H1 (cell line): ENCODE measurements around the gene MAP2K7. TPM values are rescaled to one million over a fixed set of nuclear protein-coding genes. Genes with fewer than 3 reads are reported as not detected.

Experiments used
- CTCF ChIA-PET: fragments of 300-600 bp; sonication (Branson Sonifier 250); formaldehyde crosslinking; loops from one replicate; lab custom pipeline; 2021; ENCODE audit not compliant: partially characterized antibody; lab: Charles Lee
- POLR2A ChIA-PET: fragments of 300-600 bp; sonication (Branson Sonifier 250); formaldehyde crosslinking; loops from one replicate; lab custom pipeline; 2021; ENCODE audit warnings: inconsistent platforms; ENCODE audit not compliant: partially characterized antibody; lab: Charles Lee
- DNase-seq, 2 experiments: peaks; one replicate each; pipeline versions ENCODE4 v3.0.0 to v3.0.0-alpha.2; 2010 to 2022; ENCODE audit warnings: low spot score in 2 of 2, low read depth in 1 of 2, mixed read lengths in 1 of 2
- FAIRE-seq: peaks from 2 replicates; lab custom pipeline; 2011; peaks lifted over from hg19 to GRCh38; lab: Jason Lieb, UNC
- H2AFZ ChIP-seq: 2 replicates; pipeline ENCODE4 v1.8.1; 2012; ENCODE audit warnings: low read length, inconsistent platforms
- H2AK5ac ChIP-seq: 2 replicates; pipeline ENCODE4 v1.6.1; 2013; ENCODE audit warnings: low read depth, low read length
- H2BK120ac ChIP-seq: replicated peaks from 2 replicates; pipeline ENCODE3; 2013; ENCODE audit warnings: low read depth, low read length, inconsistent platforms
- H2BK12ac ChIP-seq: 2 replicates; pipeline ENCODE4 v1.6.1; 2013; ENCODE audit warnings: low read depth, low read length
- H2BK15ac ChIP-seq: 2 replicates; pipeline ENCODE4 v1.6.1; 2013; ENCODE audit warnings: low read length
- H2BK20ac ChIP-seq: 2 replicates; pipeline ENCODE4 v1.6.1; 2013; ENCODE audit warnings: low read length
- H2BK5ac ChIP-seq: 2 replicates; pipeline ENCODE4 v1.6.1; 2013; ENCODE audit warnings: low read depth, low read length
- H3K14ac ChIP-seq: 2 replicates; pipeline ENCODE4 v1.6.1; 2013; ENCODE audit warnings: inconsistent platforms; ENCODE audit not compliant: insufficient read length
- H3K18ac ChIP-seq: 2 replicates; pipeline ENCODE4 v1.6.1; 2013; ENCODE audit warnings: low read length; ENCODE audit errors: extremely low read depth
- H3K23ac ChIP-seq: 2 replicates; pipeline ENCODE4 v1.6.1; 2013; ENCODE audit warnings: inconsistent platforms; ENCODE audit not compliant: insufficient read length
- H3K23me2 ChIP-seq: 2 replicates; pipeline ENCODE4 v1.6.1; 2013; ENCODE audit warnings: low read depth, low read length
- H3K27ac ChIP-seq: 2 replicates; pipeline ENCODE4 v1.6.1; 2011; ENCODE audit warnings: low read depth, low read length, inconsistent platforms
- H3K27me3 ChIP-seq, 4 experiments: replicated peaks in 1 of 4; 1 replicate in 1 of 4; 2 replicates in 3 of 4; pipeline versions ENCODE4 v1.6.1 to v1.8.1; 2011 to 2013; ENCODE audit warnings: low read length in 3 of 4, mild to moderate bottlenecking in 3 of 4, inconsistent platforms in 2 of 4, mixed read lengths in 2 of 4, moderate library complexity in 1 of 4; ENCODE audit not compliant: control insufficient read depth in 3 of 4, insufficient read depth in 3 of 4; ENCODE audit errors: extremely low read depth in 1 of 4
- H3K36me3 ChIP-seq, 4 experiments: 2 replicates each; pipeline versions ENCODE4 v1.6.1 to v1.8.1; 2011 to 2013; ENCODE audit warnings: mild to moderate bottlenecking in 4 of 4, low read length in 3 of 4, moderate library complexity in 2 of 4, control low read depth in 1 of 4, inconsistent platforms in 1 of 4; ENCODE audit not compliant: insufficient read depth in 4 of 4, control insufficient read depth in 2 of 4
- H3K4ac ChIP-seq: replicated peaks from 2 replicates; pipeline ENCODE3; 2013; ENCODE audit warnings: low read length, low read depth, mixed read lengths, inconsistent platforms; ENCODE audit not compliant: insufficient read length
- H3K4me1 ChIP-seq, 4 experiments: replicated peaks in 1 of 4; 1 replicate in 1 of 4; 2 replicates in 3 of 4; pipeline versions ENCODE4 v1.6.1 to v1.8.1; 2011 to 2013; ENCODE audit warnings: low read length in 3 of 4, inconsistent platforms in 2 of 4, mixed read lengths in 1 of 4; ENCODE audit not compliant: insufficient read depth in 4 of 4, control insufficient read depth in 3 of 4
- H3K4me2 ChIP-seq, 2 experiments: 2 replicates each; pipeline versions ENCODE4 v1.6.1 to v1.8.1; 2011 to 2013; ENCODE audit warnings: low read depth in 2 of 2, low read length in 2 of 2, control low read depth in 1 of 2, inconsistent platforms in 1 of 2, mild to moderate bottlenecking in 1 of 2; ENCODE audit not compliant: insufficient read depth in 1 of 2
- H3K4me3 ChIP-seq, 4 experiments: fragments of 200-600, 300-600 bp in 1 of 4; sonication (generic), shearing (Covaris generic), sonication (Bioruptor Twin) in 1 of 4; 2 replicates each; pipeline versions ENCODE4 v1.5.1 to v1.8.1; 2011 to 2016; ENCODE audit warnings: low read length in 4 of 4, low read depth in 3 of 4, control low read depth in 2 of 4, inconsistent platforms in 2 of 4, mild to moderate bottlenecking in 2 of 4, mixed read lengths in 1 of 4, moderate library complexity in 1 of 4; ENCODE audit not compliant: insufficient read depth in 2 of 4; ENCODE audit errors: extremely low read depth in 1 of 4
- H3K56ac ChIP-seq: replicated peaks from 2 replicates; pipeline ENCODE3; 2013; ENCODE audit warnings: low read depth, mild to moderate bottlenecking, mixed read lengths, low read length, inconsistent platforms; ENCODE audit not compliant: insufficient read length
- H3K79me1 ChIP-seq: 2 replicates; pipeline ENCODE4 v1.6.1; 2013; ENCODE audit warnings: low read depth, low read length, control low read depth
- H3K79me2 ChIP-seq, 2 experiments: 2 replicates each; pipeline versions ENCODE4 v1.6.1 to v1.8.1; 2012 to 2013; ENCODE audit warnings: low read length in 2 of 2, mild to moderate bottlenecking in 2 of 2, inconsistent platforms in 1 of 2; ENCODE audit not compliant: insufficient read depth in 2 of 2, control insufficient read depth in 1 of 2
- H3K9ac ChIP-seq, 4 experiments: replicated peaks in 1 of 4; 1 replicate in 1 of 4; 2 replicates in 3 of 4; pipeline versions ENCODE4 v1.6.1 to v1.8.1; 2011 to 2013; ENCODE audit warnings: low read depth in 3 of 4, low read length in 3 of 4, control low read depth in 2 of 4, mild to moderate bottlenecking in 2 of 4, moderate library complexity in 2 of 4, inconsistent platforms in 1 of 4; ENCODE audit errors: extremely low read depth in 1 of 4
- H3K9me3 ChIP-seq, 2 experiments: 2 replicates each; pipeline versions ENCODE4 v1.6.1 to v1.8.1; 2012 to 2013; ENCODE audit warnings: mild to moderate bottlenecking in 2 of 2, moderate library complexity in 2 of 2, control low read depth in 1 of 2, inconsistent platforms in 1 of 2, low read depth in 1 of 2, low read length in 1 of 2, mixed read lengths in 1 of 2; ENCODE audit not compliant: insufficient read depth in 2 of 2
- H4K20me1 ChIP-seq, 2 experiments: replicated peaks in 1 of 2; 2 replicates each; pipeline versions ENCODE3 to v1.8.1; 2011 to 2013; ENCODE audit warnings: inconsistent platforms in 2 of 2, low read length in 2 of 2, mild to moderate bottlenecking in 1 of 2; ENCODE audit not compliant: insufficient read depth in 2 of 2, control insufficient read depth in 1 of 2
- H4K5ac ChIP-seq: 2 replicates; pipeline ENCODE4 v1.6.1; 2013; ENCODE audit warnings: low read length, low read depth, mixed read lengths, inconsistent platforms; ENCODE audit not compliant: insufficient read length
- H4K8ac ChIP-seq: 2 replicates; pipeline ENCODE4 v1.8.0; 2013; ENCODE audit warnings: mild to moderate bottlenecking, moderate library complexity, low read length, inconsistent platforms; ENCODE audit not compliant: insufficient read depth; ENCODE audit errors: extremely low read depth
- H4K91ac ChIP-seq: replicated peaks from 2 replicates; pipeline ENCODE3; 2013; ENCODE audit warnings: low read length, mixed read lengths, inconsistent platforms; ENCODE audit not compliant: insufficient read length
- CBX8 ChIP-seq: fragments of 300-800, 300-1000 bp; sonication (generic); IDR thresholded peaks from 2 replicates; pipeline ENCODE4 v1.7.1; 2016; ENCODE audit warnings: low read depth, low read length, borderline replicate concordance
- CREB1 ChIP-seq: IDR thresholded peaks from 2 replicates; pipeline ENCODE4 v1.6.1; 2012; ENCODE audit warnings: inconsistent platforms
- EP300 ChIP-seq, 2 experiments: IDR thresholded peaks; 1 replicate in 1 of 2; 2 replicates in 1 of 2; pipeline ENCODE4 v1.6.1; 2011 to 2012; ENCODE audit warnings: low read depth in 2 of 2, low read length in 2 of 2, mild to moderate bottlenecking in 2 of 2, borderline replicate concordance in 1 of 2, inconsistent platforms in 1 of 2, moderate library complexity in 1 of 2
- FOSL1 ChIP-seq: IDR thresholded peaks from 2 replicates; pipeline ENCODE4 v1.6.1; 2011; ENCODE audit warnings: mild to moderate bottlenecking, low read depth, low read length, moderate library complexity; ENCODE audit not compliant: insufficient read depth
- GTF2F1 ChIP-seq: IDR thresholded peaks from 2 replicates; pipeline ENCODE4 v1.6.1; 2012; ENCODE audit warnings: low read depth, low read length, improper control_type of control experiment, borderline replicate concordance
- KDM5A ChIP-seq: fragments of 200-600 bp; IDR thresholded peaks from 2 replicates; pipeline ENCODE4 v1.7.1; 2012; ENCODE audit warnings: mild to moderate bottlenecking, low read length, inconsistent platforms, mixed read lengths
- MAFK ChIP-seq: IDR thresholded peaks from 2 replicates; pipeline ENCODE4 v1.6.1; 2012; ENCODE audit warnings: low read depth, mild to moderate bottlenecking, improper control_type of control experiment, low read length
- RFX5 ChIP-seq: IDR thresholded peaks from 2 replicates; pipeline ENCODE4 v1.6.1; 2011; ENCODE audit warnings: low read depth, low read length, improper control_type of control experiment, borderline replicate concordance
- RNF2 ChIP-seq: fragments of 200-900, 300-1000 bp; sonication (generic); IDR thresholded peaks from 2 replicates; pipeline ENCODE4 v1.7.1; 2016; ENCODE audit warnings: borderline replicate concordance, low read depth, mild to moderate bottlenecking, antibody characterized with exemption, low read length; ENCODE audit not compliant: poor library complexity, severe bottlenecking; ENCODE audit errors: missing control alignments
- TAF1 ChIP-seq: IDR thresholded peaks from 2 replicates; pipeline ENCODE4 v1.6.1; 2011; ENCODE audit warnings: mild to moderate bottlenecking, low read depth, low read length
- whole genome bisulfite sequencing, 2 experiments: shearing (Covaris generic) in 1 of 2; methylation state at CpG; one replicate each; pipeline versions ENCODE4 v1.1.6 to v1.1.7; 2013 to 2015; ENCODE audit warnings: low lambda C conversion rate in 2 of 2, mixed read lengths in 2 of 2, inconsistent platforms in 1 of 2, low coverage in 1 of 2, missing lambda C conversion rate in 1 of 2; ENCODE audit not compliant: insufficient replicate concordance in 2 of 2, insufficient coverage in 1 of 2, insufficient read length in 1 of 2; ENCODE audit errors: extremely low coverage in 1 of 2, missing lambda C conversion rate in 1 of 2; 5-methylcytosine and 5-hydroxymethylcytosine counted together
- polyA plus RNA-seq, 7 experiments: library from polyadenylated mRNA; depleted of rRNA in 3 of 7; stranded (reverse) in 5 of 7; unstranded in 2 of 7; fragments of >200 nt in 5 of 7; fragments of 200-250 nt in 2 of 7; gene quantifications; 1 replicate in 5 of 7; 2 replicates in 1 of 7; 4 replicates in 1 of 7; pipeline versions ENCODE4 v1.2.1 to v1.2.3, GENCODE V29; 2011 to 2013; ENCODE audit warnings: missing spikeins in 2 of 7, mixed read lengths in 2 of 7
- total RNA-seq: library from RNA; stranded (reverse); fragmentation: NEBNext Ultra II Directional; extraction: Animal tissue kit (Norgen Biotek cat#: 25700); gene quantifications from 2 replicates; pipeline ENCODE4 v1.2.1, GENCODE V29; 2021

Gene MAP2K7
- total and polyA plus RNA-seq, 2 of the 8 experiments (the other 6 are each of a cell fraction or from before 2014, with no cell fraction given), result 8.9 to 38.3 TPM

GRCh38 chr19:7916103-7916954 lies 12.7 kb downstream of the MAP2K7 start:
- H3K18ac ChIP-seq, result peak overlapping the region; percentile 32
- H3K27me3 ChIP-seq, result peaks cover 17 to 45% (median 39%) of the 10 kb centered on the region in 4 experiments; a peak in 6 of 7 replicates
- H3K4me1 ChIP-seq, result peaks cover 0 to 19% (median 10%) of the 10 kb centered on the region in 4 experiments; a peak in 5 of 7 replicates
- no peak overlapping the region for H2AFZ ChIP-seq
- H3K23ac ChIP-seq, result no peak overlapping the region
- H3K9me3 ChIP-seq, result no peaks in the 10 kb centered on the region
- H3K79me2 ChIP-seq, result no peaks in the 10 kb centered on the region
- H4K8ac ChIP-seq, result no peak overlapping the region; the same call in 1 of the 2 replicates
- H3K9ac ChIP-seq, result no peak overlapping the region
- DNase-seq, result peak in 1 of 2 experiments; percentile 80
- H3K23me2 ChIP-seq, result peaks cover 21% of the 10 kb centered on the region
- ChIA-PET POLR2A (interaction anchor here (0.5 to 10.6 kb wide), 19 partner anchors 8 to 284 kb away, joined by 3 to 106 read pairs (median 4); partner anchors contain the start of genes CTXN1, LRRC8E, MAP2K7 and PRR36), CTCF (interaction anchor here (0.6 to 9.0 kb wide), 19 partner anchors 8 to 239 kb away, joined by 3 to 112 read pairs (median 5); partner anchors contain the start of genes LRRC8E, MAP2K7, PRR36 and TIMM44)
- H3K36me3 ChIP-seq, result peaks cover 4 to 14% (median 6%) of the 10 kb centered on the region in 4 experiments; a peak in 4 of 8 replicates
- H2BK12ac ChIP-seq, result no peak overlapping the region
- H3K56ac ChIP-seq, result no peak overlapping the region
- no peak overlapping the region for H4K5ac ChIP-seq
- H3K14ac ChIP-seq, result no peak overlapping the region
- H2BK5ac ChIP-seq, result no peak overlapping the region
- H3K27ac ChIP-seq, result no peak overlapping the region
- 0 out of 2 replicates have a peak overlapping the region, but pooled peaks have one; percentile 11 for H2AK5ac ChIP-seq
- peaks cover 5 to 7% of the 10 kb centered on the region in 2 experiments for H4K20me1 ChIP-seq
- H3K4me2 ChIP-seq, result peak overlapping the region; percentile 86 to 94
- no peak overlapping the region for H2BK15ac ChIP-seq
- FAIRE-seq, result no peak
- peak overlapping the region; percentile 30 to 64 (median 39) for H3K4me3 ChIP-seq
- no peak overlapping the region for H3K4ac ChIP-seq
- H2BK20ac ChIP-seq, result no peak overlapping the region
- WGBS, 2 experiments, result 4% methylated on average over 28 of the region's 104 CpGs; no CpG with 5 or more reads in 1 of the 2 experiments
- no peak overlapping the region for H2BK120ac ChIP-seq
- H3K79me1 ChIP-seq, result no peaks in the 10 kb centered on the region
- peak overlapping the region; percentile 3 for H4K91ac ChIP-seq
- no peak for TF ChIP-seq MAFK
- TF ChIP-seq GTF2F1, result no peak
- TF ChIP-seq EP300 (IDR thresholded peaks at IDR 0.05; ENCODE audit: borderline replicate concordance in 1 of 2, low read depth in 2 of 2, low read length in 2 of 2), result 0 out of 3 replicates have a peak, but pooled peaks of 1 of the 2 experiments have one; percentile 13
- TF ChIP-seq FOSL1, result no peak
- no peak for TF ChIP-seq RNF2
- TF ChIP-seq TAF1, result no peak
- no peak for TF ChIP-seq RFX5
- no peak for TF ChIP-seq CREB1
- TF ChIP-seq CBX8, result no peak
- no peak for TF ChIP-seq KDM5A
